Endothelial cell of umbilical vein (primary cell): ENCODE measurements around the gene HARS2. TPM values are rescaled to one million over a fixed set of nuclear protein-coding genes. Genes with fewer than 3 reads are reported as not detected.
A peak's percentile ranks its signal among the peaks of the same experiment; 100 is the strongest.

Experiments used
- BruUV-seq: library from RNA; stranded (reverse); fragments of 400-500 nt; replicated peaks from 2 replicates; lab custom pipeline; 2021; lab: Mats Ljungman, UMichigan
- CTCF ChIA-PET: fragments of 300-600, 350-600 bp; sonication (Branson Sonifier 250); formaldehyde crosslinking; loops from one replicate; lab custom pipeline; 2021; ENCODE audit warnings: antibody characterized with exemption, inconsistent platforms; lab: Charles Lee
- POLR2A ChIA-PET: fragments of 300-600, 350-600 bp; sonication (Branson Sonifier 250); formaldehyde crosslinking; loops from one replicate; lab custom pipeline; 2021; ENCODE audit warnings: antibody characterized with exemption, inconsistent platforms; lab: Charles Lee
- DNase-seq: peaks from one replicate; pipeline ENCODE4 v3.0.0-alpha.2; 2011; ENCODE audit warnings: low read depth, low spot score
- FAIRE-seq: peaks from 2 replicates; lab custom pipeline; 2011; peaks lifted over from hg19 to GRCh38; lab: Jason Lieb, UNC
- H2AFZ ChIP-seq: 2 replicates; pipeline ENCODE4 v1.6.0; 2012; ENCODE audit warnings: low read depth, low read length, control low read depth, inconsistent platforms
- H3K27ac ChIP-seq: 2 replicates; pipeline ENCODE4 v1.5.1; 2011; ENCODE audit warnings: low read depth, mild to moderate bottlenecking, control low read depth, low read length, moderate library complexity; ENCODE audit not compliant: insufficient read depth
- H3K27me3 ChIP-seq, 2 experiments: 2 replicates each; pipeline versions ENCODE4 v1.6.0 to v1.6.1; 2011; ENCODE audit warnings: low read length in 2 of 2, mixed read lengths in 1 of 2; ENCODE audit not compliant: control insufficient read depth in 2 of 2, insufficient read depth in 2 of 2
- H3K36me3 ChIP-seq, 2 experiments: 2 replicates in 1 of 2; 3 replicates in 1 of 2; pipeline ENCODE4 v1.5.1; 2011; ENCODE audit warnings: low read length in 2 of 2, mild to moderate bottlenecking in 1 of 2, moderate library complexity in 1 of 2; ENCODE audit not compliant: control insufficient read depth in 2 of 2, insufficient read depth in 2 of 2; ENCODE audit errors: extremely low read depth in 1 of 2
- H3K4me1 ChIP-seq: 3 replicates; pipeline ENCODE4 v1.5.1; 2011; ENCODE audit warnings: mild to moderate bottlenecking, low read length; ENCODE audit not compliant: control insufficient read depth, insufficient read depth; ENCODE audit errors: extremely low read depth
- H3K4me2 ChIP-seq: 2 replicates; pipeline ENCODE4 v1.6.1; 2011; ENCODE audit warnings: low read length, control low read depth, mixed read lengths; ENCODE audit not compliant: insufficient read depth
- H3K4me3 ChIP-seq, 3 experiments: fragments of 200-600 bp in 1 of 3; sonication (generic), shearing (Covaris generic) in 1 of 3; replicated peaks in 1 of 3; 2 replicates each; pipeline ENCODE4 v1.5.1; 2011 to 2016; ENCODE audit warnings: control low read depth in 3 of 3, low read length in 3 of 3, mild to moderate bottlenecking in 2 of 3, inconsistent platforms in 1 of 3, low read depth in 1 of 3, moderate library complexity in 1 of 3; ENCODE audit not compliant: insufficient read depth in 1 of 3
- H3K79me2 ChIP-seq: 2 replicates; pipeline ENCODE4 v1.6.0; 2012; ENCODE audit warnings: low read length, inconsistent platforms; ENCODE audit not compliant: control insufficient read depth, insufficient read depth
- H3K9ac ChIP-seq: replicated peaks from 2 replicates; pipeline ENCODE3; 2011; ENCODE audit warnings: low read length, control low read depth; ENCODE audit not compliant: insufficient read depth; ENCODE audit errors: extremely low read depth
- H3K9me1 ChIP-seq: replicated peaks from 3 replicates; pipeline ENCODE4 v1.6.0; 2011; ENCODE audit warnings: mild to moderate bottlenecking, low read length; ENCODE audit not compliant: control insufficient read depth, insufficient read depth; ENCODE audit errors: extremely low read depth
- H3K9me3 ChIP-seq: replicated peaks from 2 replicates; pipeline ENCODE4 v1.5.1; 2012; ENCODE audit warnings: low read length, inconsistent platforms; ENCODE audit not compliant: control insufficient read depth, insufficient read depth
- H4K20me1 ChIP-seq: replicated peaks from 2 replicates; pipeline ENCODE3; 2011; ENCODE audit warnings: mild to moderate bottlenecking, low read length; ENCODE audit not compliant: control insufficient read depth, insufficient read depth; ENCODE audit errors: extremely low read depth
- CTCF ChIP-seq, 2 donors: IDR thresholded peaks; 1 replicate in 1 of 2; 2 replicates in 1 of 2; pipeline ENCODE4 v1.5.1; 2011; ENCODE audit warnings: low read length in 2 of 2, mild to moderate bottlenecking in 2 of 2, moderate library complexity in 2 of 2, control low read depth in 1 of 2, inconsistent platforms in 1 of 2, low read depth in 1 of 2; ENCODE audit not compliant: insufficient read depth in 1 of 2; ENCODE audit errors: extremely low read depth in 1 of 2
- EZH2 ChIP-seq: IDR thresholded peaks from 2 replicates; pipeline ENCODE4 v1.6.1; 2012; ENCODE audit warnings: borderline replicate concordance, low read depth, mild to moderate bottlenecking, moderate library complexity, low read length, inconsistent platforms; ENCODE audit not compliant: severe bottlenecking
- FOS ChIP-seq: IDR thresholded peaks from 2 replicates; pipeline ENCODE4 v1.6.1; 2011; ENCODE audit warnings: mild to moderate bottlenecking, low read length, moderate library complexity, borderline replicate concordance; ENCODE audit not compliant: insufficient read depth
- GATA2 ChIP-seq: IDR thresholded peaks from 2 replicates; pipeline ENCODE4 v1.7.0; 2011; ENCODE audit warnings: low read depth, mild to moderate bottlenecking, moderate library complexity, mixed read lengths, low read length; ENCODE audit not compliant: insufficient read length, insufficient read depth
- JUN ChIP-seq: IDR thresholded peaks from 2 replicates; pipeline ENCODE4 v1.6.1; 2011; ENCODE audit warnings: borderline replicate concordance, low read depth; ENCODE audit not compliant: insufficient read length, insufficient read depth
- MAX ChIP-seq: IDR thresholded peaks from 2 replicates; pipeline ENCODE4 v1.6.1; 2011; ENCODE audit not compliant: insufficient read depth, insufficient read length
- MYC ChIP-seq: IDR thresholded peaks from one replicate; pipeline ENCODE4 v1.6.1; 2011; ENCODE audit warnings: mild to moderate bottlenecking, low read depth, low read length
- POLR2A ChIP-seq: IDR thresholded peaks from 2 replicates; pipeline ENCODE4 v1.6.1; 2012; ENCODE audit warnings: low read depth, mild to moderate bottlenecking, control low read depth, low read length
- POLR2AphosphoS5 ChIP-seq: IDR thresholded peaks from 2 replicates; pipeline ENCODE4 v1.6.1; 2012; ENCODE audit warnings: low read depth, mild to moderate bottlenecking, control low read depth, low read length, moderate library complexity; ENCODE audit not compliant: insufficient read depth
- dilution Hi-C: fragments of 300-500 bp; cut with MboI; formaldehyde crosslinking; loops from one replicate; pipeline ENCODE4 v1.15.0; 2019; ENCODE audit warnings: low sequenced_read_pairs; ENCODE audit not compliant: extremely low pct_ligation_motif_present
- intact Hi-C: fragments of 100-400 bp; cut with micrococcal nuclease; formaldehyde crosslinking; loops from one replicate; pipeline ENCODE4 v1.10.0; 2022
- polyA plus RNA-seq, 4 experiments: library from polyadenylated mRNA; depleted of rRNA in 3 of 4; stranded (reverse) in 3 of 4; unstranded in 1 of 4; fragments of >200 nt; gene quantifications; 2 replicates each; pipeline versions ENCODE4 v1.2.1 to v1.2.3, GENCODE V29; 2011 to 2012; ENCODE audit warnings: missing spikeins in 1 of 4
- total RNA-seq: library from RNA; stranded (reverse); gene quantifications from 2 replicates; pipeline ENCODE4 v1.2.3, GENCODE V29; 2021

HARS2 gene
- total and polyA plus RNA-seq, 2 donors (not counting 3 experiments of a cell fraction or from before 2014, with no cell fraction given) = 23.6 to 31.7 TPM

GRCh38 chr5:140671472-140672125 lies 19.7 kb upstream of the HARS2 start:
- no peak for TF ChIP-seq POLR2A
- TF ChIP-seq EZH2 = no peak
- no peak for TF ChIP-seq GATA2
- TF ChIP-seq FOS = no peak
- no peak for TF ChIP-seq MAX
- no peak for TF ChIP-seq POLR2AphosphoS5
- TF ChIP-seq JUN = no peak
- TF ChIP-seq MYC = no peak
- TF ChIP-seq CTCF (IDR thresholded peaks at IDR 0.05; ENCODE audit: extremely low read depth in 1 of 2, insufficient read depth in 1 of 2, low read depth in 1 of 2, low read length in 2 of 2) = no peak
- BruUV-seq = no TSS peak
- ChIA-PET POLR2A (no interaction called here), CTCF (no interaction called here)
- FAIRE-seq (peak; percentile 28), DNase-seq (no peak)
- Histone ChIP-seq H3K4me3 (no peak overlapping the region), H3K4me2 (no peak overlapping the region), H3K36me3 (peaks cover 13 to 29% of the 10 kb centered on the region in 2 experiments), H3K9ac (no peak overlapping the region), H3K27ac (no peak overlapping the region), H2AFZ (no peak overlapping the region), H3K27me3 (no peaks in the 10 kb centered on the region), H3K9me1 (no peaks in the 10 kb centered on the region), H3K79me2 (peaks cover 7% of the 10 kb centered on the region), H3K4me1 (peaks cover 3% of the 10 kb centered on the region), H3K9me3 (no peaks in the 10 kb centered on the region), H4K20me1 (no peaks in the 10 kb centered on the region)
- dilution Hi-C loops (no loop called here), intact Hi-C loops (loop anchor here (1.0 kb wide), 1 partner anchor 19 kb away; no protein-coding TSS in a partner anchor)
